Activated CD4-positive, alpha-beta memory T cell treated with anti-CD3 and anti-CD28 coated beads for 36 hours (primary cell): ENCODE results near the gene OR2T34. TPM values are rescaled to one million over a fixed set of nuclear protein-coding genes. Genes with fewer than 3 reads are reported as not detected.
"Not testable (repeated sequence)": the region's sequence is repeated elsewhere in the genome, so short reads cannot be mapped to it uniquely, and the experiment has no call there.

Experiments used
- CTCF ChIA-PET: fragments of 350-600 bp; sonication (Branson Sonifier 250); formaldehyde crosslinking; loops from one replicate; lab custom pipeline; 2021; ENCODE audit warnings: antibody characterized with exemption, inconsistent platforms; lab: Charles Lee
- POLR2A ChIA-PET: fragments of 350-600 bp; sonication (Branson Sonifier 250); formaldehyde crosslinking; loops from one replicate; lab custom pipeline; 2021; ENCODE audit warnings: antibody characterized with exemption; lab: Charles Lee
- DNase-seq: peaks from one replicate; pipeline ENCODE4 v3.0.0-alpha.2; 2020
- H3K27ac Mint-ChIP-seq: one replicate; pipeline ENCODE4 v1.8.0; 2021; ENCODE audit warnings: mixed read lengths
- H3K27me3 Mint-ChIP-seq: one replicate; pipeline ENCODE4 v1.8.0; 2021; ENCODE audit warnings: mixed read lengths
- H3K36me3 Mint-ChIP-seq: one replicate; pipeline ENCODE4 v1.8.0; 2021; ENCODE audit warnings: mixed read lengths
- H3K4me1 Mint-ChIP-seq: one replicate; pipeline ENCODE4 v1.8.0; 2021; ENCODE audit warnings: low read depth, mixed read lengths
- H3K4me3 Mint-ChIP-seq: one replicate; pipeline ENCODE4 v1.8.0; 2021; ENCODE audit warnings: mild to moderate bottlenecking, mixed read lengths
- H3K9me3 Mint-ChIP-seq: one replicate; pipeline ENCODE4 v1.8.0; 2021; ENCODE audit warnings: mixed read lengths
- intact Hi-C: fragments of 100-400 bp; cut with micrococcal nuclease; formaldehyde crosslinking; loops from one replicate; pipeline ENCODE4 v1.15.1; 2023
- total RNA-seq, 2 experiments: library from RNA; stranded (reverse); gene quantifications; one replicate each; pipeline ENCODE4 v1.2.3, GENCODE V29; 2021

The OR2T34 gene
- total RNA-seq, 2 experiments from 2014 or later: not detected

- ChIA-PET CTCF (no interaction called here), POLR2A (no interaction called here)
- Mint-ChIP-seq H3K27me3 (peaks cover 3% of the 10 kb centered on the region), H3K36me3 (no peaks in the 10 kb centered on the region), H3K27ac (no peak overlapping the region), H3K4me3 (no peak overlapping the region), H3K9me3 (no peaks in the 10 kb centered on the region), H3K4me1 (peaks cover 6% of the 10 kb centered on the region)
- no peak for DNase-seq
- intact Hi-C loops: no loop called here
These were observed 18.1 kb upstream of the OR2T34 start for GRCh38 chr1:248592655-248593054.

DNA sequence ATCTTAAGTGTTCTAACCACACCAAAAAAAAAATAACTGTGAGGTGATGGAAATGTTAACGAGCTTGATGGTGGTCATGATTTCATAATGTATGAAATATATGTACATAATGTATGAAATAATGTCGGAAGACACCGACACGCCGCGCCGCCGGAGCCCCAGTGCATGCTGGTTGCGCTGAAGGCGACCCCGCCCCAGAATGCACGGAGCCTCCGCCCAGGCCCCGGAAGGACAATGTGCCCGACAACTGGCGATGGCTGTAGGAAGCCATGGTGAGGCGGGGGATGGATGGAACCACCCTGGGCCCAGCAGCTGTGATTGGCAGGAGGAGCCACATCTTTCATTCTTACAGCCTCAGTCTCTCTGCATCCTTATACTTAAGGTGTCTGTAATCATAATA is 15.5 kb upstream of the OR2T34 start:
- ChIA-PET POLR2A (no interaction called here), CTCF (no interaction called here)
- intact Hi-C loops: no loop called here
- peaks cover 3% of the 10 kb centered on the region for H3K27me3 Mint-ChIP-seq
- no peaks in the 10 kb centered on the region for H3K9me3 Mint-ChIP-seq
- no peak overlapping the region for H3K27ac Mint-ChIP-seq
- no peaks in the 10 kb centered on the region for H3K36me3 Mint-ChIP-seq
- DNase-seq: no peak
- H3K4me3 Mint-ChIP-seq: no peak overlapping the region
- H3K4me1 Mint-ChIP-seq: peaks cover 2% of the 10 kb centered on the region

DNA sequence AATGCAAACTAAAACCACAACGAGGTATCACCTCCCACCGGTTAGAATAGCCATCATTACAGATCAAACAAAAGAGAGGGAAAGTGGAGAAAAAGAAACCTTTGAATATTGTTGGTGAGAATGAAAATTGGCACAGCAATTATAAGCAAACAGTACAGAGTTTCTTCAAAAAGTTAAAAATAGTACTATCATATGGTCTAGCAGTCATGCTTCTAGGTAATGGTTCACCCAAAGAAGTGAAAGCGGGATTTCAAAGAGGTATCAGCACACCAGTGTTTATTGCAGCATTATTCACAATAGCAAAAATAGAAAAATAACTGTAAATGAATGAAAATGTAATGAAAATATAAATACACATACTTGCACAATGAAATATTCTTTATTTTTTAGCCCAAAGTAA is 14.8 kb upstream of the OR2T34 start:
- H3K27ac Mint-ChIP-seq: no peak overlapping the region
- H3K36me3 Mint-ChIP-seq: no peaks in the 10 kb centered on the region
- H3K4me1 Mint-ChIP-seq: peaks cover 7% of the 10 kb centered on the region
- no peak overlapping the region for H3K4me3 Mint-ChIP-seq
- POLR2A ChIA-PET: no interaction called here
- no peaks in the 10 kb centered on the region for H3K9me3 Mint-ChIP-seq
- intact Hi-C loops: loop anchor here (10.0 kb wide), 1 partner anchor 185 kb away; the partner anchor contains the start of gene OR2T1
- no peak for DNase-seq
- H3K27me3 Mint-ChIP-seq: peaks cover 3% of the 10 kb centered on the region
- CTCF ChIA-PET: no interaction called here

DNA sequence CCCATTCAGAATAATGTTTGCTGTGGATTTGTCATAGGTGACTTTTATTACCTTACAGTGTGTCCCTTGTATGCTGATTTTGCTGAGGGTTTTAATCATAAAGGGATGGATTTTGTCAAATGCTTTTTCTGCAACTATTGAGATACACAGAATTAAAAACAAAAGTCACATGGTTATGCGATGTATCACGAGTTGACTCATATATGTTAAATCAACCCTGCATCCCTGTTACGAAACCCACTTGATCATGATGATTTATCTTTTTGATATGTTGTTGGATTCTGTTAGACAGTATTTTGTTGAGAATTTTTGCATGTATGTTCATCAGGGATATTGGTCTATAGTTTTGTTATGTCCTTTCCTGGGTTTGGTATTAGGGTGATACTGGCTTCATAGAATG is 10.7 kb upstream of the OR2T34 start:
- no peak overlapping the region for H3K4me3 Mint-ChIP-seq
- no peak overlapping the region for H3K27ac Mint-ChIP-seq
- ChIA-PET CTCF (no interaction called here), POLR2A (no interaction called here)
- H3K9me3 Mint-ChIP-seq: no peaks in the 10 kb centered on the region
- peaks cover 7% of the 10 kb centered on the region for H3K4me1 Mint-ChIP-seq
- intact Hi-C loops: loop anchor here (10.0 kb wide), 1 partner anchor 180 kb away; the partner anchor contains the start of gene OR2T1
- H3K36me3 Mint-ChIP-seq: no peaks in the 10 kb centered on the region
- no peak for DNase-seq
- no peaks in the 10 kb centered on the region for H3K27me3 Mint-ChIP-seq

DNA sequence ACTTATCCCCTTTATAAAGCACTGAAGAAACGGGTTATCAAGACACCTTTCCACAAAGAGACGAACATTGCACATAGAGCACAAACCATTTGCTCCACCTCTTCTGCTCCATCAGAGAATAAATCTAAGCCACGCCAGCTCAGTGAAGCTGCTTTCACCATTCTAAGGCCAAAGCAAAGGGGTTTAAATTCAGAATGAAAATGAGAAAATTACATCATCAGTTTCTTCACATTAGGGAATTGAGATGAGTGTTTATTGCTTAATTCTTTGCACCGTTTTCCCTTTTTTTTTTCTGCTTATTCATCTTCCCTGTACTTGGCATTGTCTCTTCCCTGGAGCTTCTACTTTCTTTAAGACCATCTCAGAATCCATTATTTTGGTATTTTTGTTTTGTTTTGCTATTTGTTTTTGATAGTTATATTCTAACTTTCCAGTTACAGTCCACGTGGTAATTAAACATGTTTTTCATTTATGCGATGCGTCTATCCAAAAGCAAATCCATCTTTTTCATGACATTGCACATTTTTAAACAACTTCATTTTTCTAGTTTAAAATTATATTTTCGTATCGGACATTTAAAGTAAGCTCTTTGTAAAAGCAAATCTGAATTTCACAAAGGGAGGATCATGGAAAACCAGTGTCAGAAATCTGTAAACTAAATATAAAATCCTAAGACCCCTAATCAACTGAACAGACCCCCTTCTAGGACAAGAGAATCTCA is 1.9 kb upstream of the OR2T34 start:
- Mint-ChIP-seq H3K27ac (no peak overlapping the region), H3K27me3 (no peaks in the 10 kb centered on the region), H3K4me1 (peaks cover 8% of the 10 kb centered on the region), H3K9me3 (peaks cover 6% of the 10 kb centered on the region), H3K4me3 (no peak overlapping the region), H3K36me3 (no peaks in the 10 kb centered on the region)
- POLR2A ChIA-PET: no interaction called here
- DNase-seq: peak; percentile 13
- CTCF ChIA-PET: interaction anchor here (0.9 kb wide), 1 partner anchor 47 kb away, joined by 3 read pairs; no protein-coding TSS in a partner anchor
- intact Hi-C loops: loop anchor here (10.0 kb wide), 1 partner anchor 102 kb away; the partner anchor contains the start of gene OR2T3

GRCh38 chr1:248573856-248574255 is 701 bp downstream of the OR2T34 start:
- intact Hi-C loops: loop anchor here (10.0 kb wide), 1 partner anchor 99 kb away; the partner anchor contains the start of gene OR2T3
- H3K9me3 Mint-ChIP-seq, H3K36me3 Mint-ChIP-seq, H3K27ac Mint-ChIP-seq, DNase-seq, H3K4me3 Mint-ChIP-seq, H3K27me3 Mint-ChIP-seq, POLR2A ChIA-PET, CTCF ChIA-PET: not testable (repeated sequence)
- H3K4me1 Mint-ChIP-seq: peaks cover 12% of the 10 kb centered on the region

GRCh38 chr1:248572049-248572448 is 2.5 kb downstream of the OR2T34 start:
- intact Hi-C loops: loop anchor here (10.0 kb wide), 1 partner anchor 97 kb away; the partner anchor contains the start of gene OR2T3
- H3K4me3 Mint-ChIP-seq, DNase-seq, POLR2A ChIA-PET, H3K36me3 Mint-ChIP-seq, H3K27ac Mint-ChIP-seq, H3K9me3 Mint-ChIP-seq, H3K27me3 Mint-ChIP-seq, CTCF ChIA-PET: not testable (repeated sequence)
- H3K4me1 Mint-ChIP-seq: peaks cover 12% of the 10 kb centered on the region

DNA sequence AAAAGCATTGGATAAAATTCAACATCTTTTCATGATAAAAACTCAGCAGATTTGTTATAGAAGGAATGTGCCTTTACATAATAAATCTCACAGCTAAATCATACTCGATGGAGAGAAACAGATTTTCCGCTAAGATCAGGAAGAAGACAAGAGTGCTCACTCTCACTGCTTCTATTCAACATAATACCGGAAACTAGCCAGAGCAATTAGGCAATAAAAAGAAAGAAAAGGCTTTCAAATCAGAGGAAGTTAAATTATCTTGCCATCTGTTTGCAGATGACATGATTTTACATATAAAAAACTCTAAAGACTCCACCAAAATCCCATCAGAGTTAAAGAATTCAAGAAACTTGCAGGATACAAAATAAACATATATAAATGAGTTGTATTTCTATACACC is 3.7 kb downstream of the OR2T34 start:
- H3K27ac Mint-ChIP-seq, H3K4me1 Mint-ChIP-seq, DNase-seq, H3K36me3 Mint-ChIP-seq, H3K27me3 Mint-ChIP-seq, POLR2A ChIA-PET, H3K4me3 Mint-ChIP-seq, CTCF ChIA-PET, H3K9me3 Mint-ChIP-seq: not testable (repeated sequence)
- intact Hi-C loops: loop anchor here (10.0 kb wide), 1 partner anchor 96 kb away; the partner anchor contains the start of gene OR2T3

DNA sequence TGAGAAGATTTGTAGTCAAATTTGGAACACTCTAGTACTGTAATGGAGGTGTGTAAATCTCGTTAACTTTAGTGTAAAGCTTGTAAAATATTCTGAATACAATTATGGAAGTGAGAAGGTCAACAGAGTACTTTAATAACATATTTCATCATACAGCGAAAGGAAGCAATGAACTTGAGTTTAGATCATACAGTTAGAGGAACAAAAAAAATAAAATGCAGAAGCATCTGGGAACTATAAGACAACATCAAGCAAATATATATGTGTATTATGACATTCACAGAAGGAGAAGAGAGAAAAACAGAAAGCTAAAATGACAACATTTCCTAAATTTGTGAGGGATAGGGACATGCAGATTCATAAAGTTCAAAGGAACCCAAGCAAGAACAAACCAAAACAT is 5.5 kb downstream of the OR2T34 start:
- peaks cover 12% of the 10 kb centered on the region for H3K4me1 Mint-ChIP-seq
- H3K4me3 Mint-ChIP-seq, DNase-seq, H3K27me3 Mint-ChIP-seq, H3K9me3 Mint-ChIP-seq, POLR2A ChIA-PET, intact Hi-C loops, H3K27ac Mint-ChIP-seq, CTCF ChIA-PET, H3K36me3 Mint-ChIP-seq: not testable (repeated sequence)

DNA sequence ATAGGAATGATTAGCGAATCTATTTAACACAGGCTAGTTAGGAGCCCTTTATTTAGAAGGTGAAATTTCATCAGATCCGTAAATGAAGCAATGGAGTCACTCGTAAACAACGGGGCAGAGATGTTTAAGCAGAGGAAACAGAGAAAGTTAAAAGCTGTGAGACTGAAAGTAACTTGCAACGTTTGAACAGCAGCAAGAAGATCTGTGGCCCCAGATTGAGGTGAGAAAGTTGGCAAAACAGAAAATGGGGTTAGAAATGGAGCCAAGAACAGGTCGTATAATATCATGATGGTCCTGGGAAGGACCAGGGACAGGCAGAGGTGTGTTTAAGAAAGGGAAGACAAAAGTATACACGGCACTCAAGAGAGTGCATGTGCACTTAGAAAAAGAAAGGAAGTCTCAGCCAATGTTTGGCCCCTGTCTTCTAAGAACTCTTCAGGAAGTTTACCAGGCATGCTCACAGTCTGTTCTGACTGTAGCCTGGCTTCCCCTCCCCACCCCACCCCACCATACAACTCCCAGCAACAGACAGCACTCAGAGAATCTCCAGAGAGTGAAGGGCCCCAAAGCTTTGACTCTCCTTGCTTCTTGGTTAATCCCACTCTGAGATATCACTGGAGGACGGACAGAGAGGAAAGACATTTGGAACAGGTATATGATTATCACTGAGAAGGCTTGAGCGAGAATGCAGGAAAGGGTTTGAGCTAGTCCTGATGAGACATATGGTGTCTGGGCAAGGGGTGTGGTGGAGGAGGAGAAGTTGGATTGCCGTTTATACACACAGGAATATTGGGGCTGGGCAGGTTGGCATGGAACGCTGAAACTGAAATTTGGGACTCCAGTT is 8.8 kb downstream of the OR2T34 start:
- intact Hi-C loops, H3K27me3 Mint-ChIP-seq, CTCF ChIA-PET, POLR2A ChIA-PET, H3K9me3 Mint-ChIP-seq, H3K36me3 Mint-ChIP-seq: not testable (repeated sequence)
- H3K4me3 Mint-ChIP-seq: peak overlapping the region; percentile 79
- peak overlapping the region; percentile 90 for H3K27ac Mint-ChIP-seq
- peaks cover 11% of the 10 kb centered on the region for H3K4me1 Mint-ChIP-seq
- peak; percentile 25 for DNase-seq

- POLR2A ChIA-PET, DNase-seq, H3K27me3 Mint-ChIP-seq, H3K4me1 Mint-ChIP-seq, H3K9me3 Mint-ChIP-seq, H3K36me3 Mint-ChIP-seq, H3K27ac Mint-ChIP-seq, H3K4me3 Mint-ChIP-seq, CTCF ChIA-PET, intact Hi-C loops: not testable (repeated sequence)
These were observed 11.9 kb downstream of the OR2T34 start, which contains the start of gene OR2T29 for GRCh38 chr1:248562672-248563071. Gene OR2T29 (minus strand): TSS chr1:248562772. CDS start chr1:248559491, 3,281 bp downstream.

DNA sequence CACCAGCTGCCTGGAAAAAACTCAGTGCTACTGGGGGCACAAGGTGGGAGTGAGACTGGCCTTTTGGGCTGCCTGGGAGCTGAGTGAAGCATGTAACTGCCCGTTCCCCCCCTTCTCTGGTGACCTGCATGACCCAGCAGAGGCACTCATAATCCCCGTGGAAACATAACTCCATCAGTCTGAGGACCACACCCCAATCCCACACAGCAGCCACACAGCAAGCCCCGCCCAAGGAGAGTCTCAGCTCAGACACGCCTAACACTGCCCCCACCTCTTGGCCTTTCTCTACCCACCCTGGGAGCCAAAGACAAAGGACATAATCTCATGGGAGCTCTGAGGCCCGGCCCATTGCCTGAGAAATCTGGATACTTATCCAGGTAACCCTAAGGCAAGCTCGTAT is 23.5 kb downstream of the OR2T34 start:
- H3K27me3 Mint-ChIP-seq, H3K9me3 Mint-ChIP-seq: not testable (repeated sequence)

More for the DNA sequence above, 23.5 kb downstream of the OR2T34 start:
- H3K4me1 Mint-ChIP-seq, POLR2A ChIA-PET, CTCF ChIA-PET, DNase-seq, H3K4me3 Mint-ChIP-seq, H3K36me3 Mint-ChIP-seq, intact Hi-C loops, H3K27ac Mint-ChIP-seq: not testable (repeated sequence)
